Measurements from ENCODE around the gene DRG1. TPM values are rescaled to one million over a fixed set of nuclear protein-coding genes. Genes with fewer than 3 reads are reported as not detected.

Gene DRG1
- total and polyA plus RNA-seq, 2 donors (not counting 1 experiment from before 2014, with no cell fraction given) = 33.9 to 58.9 TPM

- Histone ChIP-seq H3K27ac (ENCODE audit: low read length in 2 of 2) (no peak overlapping the region), H3K4me3 (ENCODE audit: control extremely low read depth in 1 of 5, extremely low read depth in 1 of 5, insufficient read depth in 1 of 5, low read depth in 2 of 5, low read length in 4 of 5) (no peak overlapping the region), H2AFZ (ENCODE audit: insufficient read depth, low read depth, low read length, poor library complexity, severe bottlenecking) (no peak overlapping the region), H3K9ac (ENCODE audit: low read length) (no peak overlapping the region), H3K4me1 (ENCODE audit: control insufficient read depth in 2 of 2, insufficient read depth in 2 of 2, low read length in 2 of 2) (peaks cover 8 to 11% of the 10 kb centered on the region in 2 donors), H3K36me3 (replicated peaks in 1 of 2; ENCODE audit: control extremely low read depth in 1 of 2, control insufficient read depth in 1 of 2, extremely low read depth in 1 of 2, insufficient read depth in 2 of 2, low read length in 1 of 2) (peaks cover 13 to 44% of the 10 kb centered on the region in 2 experiments), H3K27me3 (replicated peaks in 1 of 4; ENCODE audit: control extremely low read depth in 1 of 4, control insufficient read depth in 3 of 4, insufficient read depth in 4 of 4, low read length in 3 of 4) (no peaks in the 10 kb centered on the region), H3K79me2 (ENCODE audit: control insufficient read depth, insufficient read depth, low read length) (no peaks in the 10 kb centered on the region), H4K20me1 (ENCODE audit: control insufficient read depth, insufficient read depth, low read length, poor library complexity, severe bottlenecking) (no peaks in the 10 kb centered on the region), H3K4me2 (replicated peaks; ENCODE audit: low read depth, low read length, poor library complexity, severe bottlenecking) (no peak overlapping the region), H3K9me3 (ENCODE audit: control extremely low read depth in 1 of 3, control insufficient read depth in 2 of 3, insufficient read depth in 1 of 3, low read length in 2 of 3) (no peaks in the 10 kb centered on the region)
- ATAC-seq (ENCODE audit: low read depth) (peak; percentile 49), DNase-seq (peak; percentile 54)
- TF ChIP-seq EZH2 (IDR thresholded peaks at IDR 0.05; ENCODE audit: borderline replicate concordance, insufficient read depth, low read depth, low read length, poor library complexity, severe bottlenecking) (no peak), CTCF (IDR thresholded peaks at IDR 0.05) (peak; percentile 56)
- POLR2A ChIA-PET = interaction anchor here (0.6 kb wide), 1 partner anchor 35 kb away, joined by 12 read pairs; no protein-coding TSS in a partner anchor
- intact Hi-C loops (cut with micrococcal nuclease) = loop anchor here (1.0 to 5.0 kb wide), 2 partner anchors 45 to 181 kb away; partner anchors contain the start of gene SFI1
- no peaks in the 10 kb centered on the region for H3K27me3 Mint-ChIP-seq
- CTCF ChIA-PET = interaction anchor here (0.8 to 2.3 kb wide), 22 partner anchors 14 to 186 kb away, joined by 3 to 58 read pairs (median 4); partner anchors contain the start of gene EIF4ENIF1
- WGBS (ENCODE audit: insufficient coverage) = 80% methylated on average over 2 of the region's 5 CpGs
- H3K9me3 Mint-ChIP-seq (ENCODE audit: insufficient read depth) = no peaks in the 10 kb centered on the region
- no peak overlapping the region for H3K27ac Mint-ChIP-seq
- peaks cover 19% of the 10 kb centered on the region for H3K4me1 Mint-ChIP-seq
- no peak overlapping the region for H3K4me3 Mint-ChIP-seq
These were observed 52.5 kb downstream of the DRG1 start for GRCh38 chr22:31451709-31452571.

- Histone ChIP-seq H3K79me2 (ENCODE audit: control insufficient read depth, insufficient read depth, low read length) (peaks cover 10% of the 10 kb centered on the region), H3K27me3 (replicated peaks in 1 of 4; ENCODE audit: control extremely low read depth in 1 of 4, control insufficient read depth in 3 of 4, insufficient read depth in 4 of 4, low read length in 3 of 4) (no peaks in the 10 kb centered on the region), H3K9ac (ENCODE audit: low read length) (no peak overlapping the region), H4K20me1 (ENCODE audit: control insufficient read depth, insufficient read depth, low read length, poor library complexity, severe bottlenecking) (no peaks in the 10 kb centered on the region), H3K4me3 (ENCODE audit: control extremely low read depth in 1 of 5, extremely low read depth in 1 of 5, insufficient read depth in 1 of 5, low read depth in 2 of 5, low read length in 4 of 5) (no peak overlapping the region), H3K27ac (ENCODE audit: low read length in 2 of 2) (no peak overlapping the region), H3K4me2 (replicated peaks; ENCODE audit: low read depth, low read length, poor library complexity, severe bottlenecking) (no peak overlapping the region), H3K4me1 (ENCODE audit: control insufficient read depth in 2 of 2, insufficient read depth in 2 of 2, low read length in 2 of 2) (no peaks in the 10 kb centered on the region), H2AFZ (ENCODE audit: insufficient read depth, low read depth, low read length, poor library complexity, severe bottlenecking) (no peak overlapping the region), H3K9me3 (ENCODE audit: control extremely low read depth in 1 of 3, control insufficient read depth in 2 of 3, insufficient read depth in 1 of 3, low read length in 2 of 3) (no peaks in the 10 kb centered on the region), H3K36me3 (replicated peaks in 1 of 2; ENCODE audit: control extremely low read depth in 1 of 2, control insufficient read depth in 1 of 2, extremely low read depth in 1 of 2, insufficient read depth in 2 of 2, low read length in 1 of 2) (peaks cover 4 to 77% of the 10 kb centered on the region in 2 experiments)
- CTCF ChIA-PET = no interaction called here
- WGBS (ENCODE audit: insufficient coverage) = 86% methylated on average over 2 of the region's 3 CpGs
- no peak for ATAC-seq (ENCODE audit: low read depth)
- no peak for DNase-seq
- H3K9me3 Mint-ChIP-seq (ENCODE audit: insufficient read depth) = no peaks in the 10 kb centered on the region
- no peak overlapping the region for H3K27ac Mint-ChIP-seq
- POLR2A ChIA-PET = no interaction called here
- intact Hi-C loops (cut with micrococcal nuclease) = no loop called here
- no peaks in the 10 kb centered on the region for H3K4me1 Mint-ChIP-seq
- no peaks in the 10 kb centered on the region for H3K27me3 Mint-ChIP-seq
- TF ChIP-seq CTCF (IDR thresholded peaks at IDR 0.05) (no peak), EZH2 (IDR thresholded peaks at IDR 0.05; ENCODE audit: borderline replicate concordance, insufficient read depth, low read depth, low read length, poor library complexity, severe bottlenecking) (no peak)
- H3K4me3 Mint-ChIP-seq = no peak overlapping the region
These were observed 62.3 kb downstream of the DRG1 start for GRCh38 chr22:31461699-31462098.
